Measurements from ENCODE around the gene GNRH2. TPM values are rescaled to one million over a fixed set of nuclear protein-coding genes. Genes with fewer than 3 reads are reported as not detected.
"Not testable (repeated sequence)": the region's sequence is repeated elsewhere in the genome, so short reads cannot be mapped to it uniquely, and the experiment has no call there.

The GNRH2 gene
- polyA plus RNA-seq, 1 of the 3 experiments (the other 2 are of a cell fraction) = 0.58 TPM

- no peaks in the 10 kb centered on the region for H4K20me1 ChIP-seq (ENCODE audit: insufficient read depth)
- H3F3A ChIP-seq (replicated peaks; ENCODE audit: insufficient read depth) = no peaks in the 10 kb centered on the region
- ChIA-PET CTCF (no interaction called here), POLR2A (no interaction called here)
- no peaks in the 10 kb centered on the region for H3K9me3 ChIP-seq
- no peak overlapping the region for H3K9ac ChIP-seq
- TF ChIP-seq IRF3 (IDR thresholded peaks at IDR 0.05; ENCODE audit: low read depth, low read length) (no peak), RFX5 (IDR thresholded peaks at IDR 0.05; ENCODE audit: low read length) (no peak), MXI1 (IDR thresholded peaks at IDR 0.05; ENCODE audit: low read depth, low read length) (no peak), POLR2AphosphoS5 (IDR thresholded peaks at IDR 0.05; ENCODE audit: low read depth, low read length) (no peak), MEF2A (IDR thresholded peaks at IDR 0.05; ENCODE audit: borderline replicate concordance, low read depth) (no peak)
- TF ChIP-seq, protein P1, sequence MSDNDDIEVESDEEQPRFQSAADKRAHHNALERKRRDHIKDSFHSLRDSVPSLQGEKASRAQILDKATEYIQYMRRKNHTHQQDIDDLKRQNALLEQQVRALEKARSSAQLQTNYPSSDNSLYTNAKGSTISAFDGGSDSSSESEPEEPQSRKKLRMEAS (IDR thresholded peaks at IDR 0.05; ENCODE audit: low read depth) = no peak
- H3K27me3 ChIP-seq (ENCODE audit: insufficient read depth) = no peaks in the 10 kb centered on the region
- WGBS (ENCODE audit: low lambda C conversion rate) = 80% methylated on average over 2 of the region's 3 CpGs
- H3K36me3 ChIP-seq (replicated peaks in 1 of 2; ENCODE audit: control insufficient read depth in 1 of 2, insufficient read depth in 2 of 2, low read length in 1 of 2) = no peaks in the 10 kb centered on the region
- no peak overlapping the region for H3K4me2 ChIP-seq
- no peaks in the 10 kb centered on the region for H3K79me2 ChIP-seq (ENCODE audit: insufficient read depth)
- H3K27ac ChIP-seq (ENCODE audit: low read depth in 2 of 2, low read length in 1 of 2) = no peak overlapping the region
- H3K9me2 ChIP-seq = no peaks in the 10 kb centered on the region
- H2AFZ ChIP-seq (ENCODE audit: low read depth) = no peak overlapping the region
- no peak for DNase-seq
- H3K4me1 ChIP-seq (ENCODE audit: control insufficient read depth in 1 of 2, insufficient read depth in 2 of 2, low read depth in 1 of 2, low read length in 1 of 2) = no peaks in the 10 kb centered on the region
- no peak overlapping the region for H3K4me3 ChIP-seq (ENCODE audit: low read depth in 2 of 2, low read length in 1 of 2)
Measured at GRCh38 chr20:3059489-3059888, 16.1 kb downstream of the GNRH2 start.

DNA sequence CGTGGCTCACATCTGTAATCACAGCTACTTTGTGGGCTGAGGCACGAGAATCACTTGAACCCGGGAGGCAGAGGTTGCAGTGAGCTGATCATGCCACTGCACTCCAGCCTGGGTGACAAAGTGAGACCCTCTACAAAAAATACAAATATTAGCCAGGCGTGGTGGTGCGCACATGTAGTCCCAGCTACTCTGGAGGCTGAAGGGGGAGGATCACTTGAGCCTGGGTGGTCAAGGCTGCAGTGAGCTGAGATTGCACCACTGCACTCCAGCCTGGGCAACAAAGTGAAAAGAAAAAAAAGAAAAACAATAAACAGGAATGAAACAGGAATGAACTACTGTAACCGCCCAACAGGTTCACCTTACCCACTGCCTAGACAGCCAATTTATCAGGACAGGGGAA lies 20.7 kb downstream of the GNRH2 start:
- DNase-seq; H3K4me1 ChIP-seq (ENCODE audit: control insufficient read depth in 1 of 2, insufficient read depth in 2 of 2, low read depth in 1 of 2, low read length in 1 of 2); H3F3A ChIP-seq (replicated peaks; ENCODE audit: insufficient read depth); H2AFZ ChIP-seq (ENCODE audit: low read depth); H3K27me3 ChIP-seq (ENCODE audit: insufficient read depth); H3K4me3 ChIP-seq (ENCODE audit: low read depth in 2 of 2, low read length in 1 of 2); H4K20me1 ChIP-seq (ENCODE audit: insufficient read depth); POLR2A ChIA-PET; H3K9me3 ChIP-seq; H3K79me2 ChIP-seq (ENCODE audit: insufficient read depth); H3K27ac ChIP-seq (ENCODE audit: low read depth in 2 of 2, low read length in 1 of 2); H3K36me3 ChIP-seq (replicated peaks in 1 of 2; ENCODE audit: control insufficient read depth in 1 of 2, insufficient read depth in 2 of 2, low read length in 1 of 2); H3K9me2 ChIP-seq; H3K9ac ChIP-seq; H3K4me2 ChIP-seq: not testable (repeated sequence)
- WGBS (ENCODE audit: low lambda C conversion rate) = 74% methylated on average over 6 of the region's 6 CpGs
- CTCF ChIA-PET = interaction anchor here (0.9 kb wide), 1 partner anchor 11 kb away, joined by 3 read pairs; no protein-coding TSS in a partner anchor

DNA sequence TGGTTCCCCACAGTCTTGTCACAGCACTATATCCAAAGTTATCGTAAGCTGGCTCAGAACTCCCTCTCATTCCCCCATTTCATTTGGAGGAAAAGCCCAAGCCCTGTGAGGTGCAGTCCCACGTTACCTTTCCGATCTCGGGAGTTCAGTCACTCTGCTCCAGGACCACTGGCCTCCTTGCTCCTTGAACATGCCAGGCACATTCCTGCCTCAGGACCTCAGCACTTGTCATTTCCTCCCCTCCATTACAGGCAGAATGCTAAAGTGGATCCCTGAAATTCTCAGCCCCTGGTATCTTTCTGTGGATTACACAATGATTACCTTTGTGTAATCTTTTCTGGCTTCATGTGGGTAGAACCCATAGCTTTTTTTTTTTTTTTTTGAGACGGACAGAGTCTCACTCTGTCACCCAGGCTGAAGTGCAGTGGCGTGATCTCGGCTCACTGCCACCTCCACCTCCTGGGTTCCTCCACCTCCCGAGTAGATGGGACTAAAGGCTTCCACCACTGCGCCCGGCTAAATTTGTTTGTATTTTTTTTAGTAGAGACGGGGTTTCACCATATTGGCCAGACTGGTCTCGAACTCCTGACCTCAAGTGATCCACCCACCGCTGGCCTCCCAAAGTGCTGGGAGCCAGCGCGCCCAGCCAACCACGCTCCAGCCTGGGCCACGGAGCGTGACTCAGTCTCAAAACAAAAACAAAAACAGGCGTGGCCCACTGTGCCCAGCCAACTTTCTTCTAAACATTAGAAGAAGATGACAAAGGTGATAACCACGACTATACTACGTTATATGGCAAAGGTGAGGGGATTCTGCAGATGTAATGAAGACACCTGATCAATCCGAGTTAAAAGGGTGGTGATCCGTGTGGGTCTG lies 24.0 kb downstream of the GNRH2 start:
- no peaks in the 10 kb centered on the region for H3K36me3 ChIP-seq (replicated peaks in 1 of 2; ENCODE audit: control insufficient read depth in 1 of 2, insufficient read depth in 2 of 2, low read length in 1 of 2)
- DNase-seq = peak; percentile 2
- no peak overlapping the region for H3K27ac ChIP-seq (ENCODE audit: low read depth in 2 of 2, low read length in 1 of 2)
- 82% methylated on average over 23 of the region's 23 CpGs for WGBS (ENCODE audit: low lambda C conversion rate)
- no peaks in the 10 kb centered on the region for H3K4me1 ChIP-seq (ENCODE audit: control insufficient read depth in 1 of 2, insufficient read depth in 2 of 2, low read depth in 1 of 2, low read length in 1 of 2)
- H2AFZ ChIP-seq (ENCODE audit: low read depth) = no peak overlapping the region
- H3K79me2 ChIP-seq (ENCODE audit: insufficient read depth) = no peaks in the 10 kb centered on the region
- CTCF ChIA-PET = interaction anchor here (0.6 to 3.8 kb wide), 3 partner anchors 14 to 49 kb away, joined by 3 to 18 read pairs (median 3); no protein-coding TSS in a partner anchor
- no peaks in the 10 kb centered on the region for H3K27me3 ChIP-seq (ENCODE audit: insufficient read depth)
- POLR2A ChIA-PET = no interaction called here
- no peaks in the 10 kb centered on the region for H3F3A ChIP-seq (replicated peaks; ENCODE audit: insufficient read depth)
- H3K4me3 ChIP-seq (ENCODE audit: low read depth in 2 of 2, low read length in 1 of 2) = no peak overlapping the region
- H4K20me1 ChIP-seq (ENCODE audit: insufficient read depth) = no peaks in the 10 kb centered on the region
- no peak overlapping the region for H3K4me2 ChIP-seq
- no peaks in the 10 kb centered on the region for H3K9me2 ChIP-seq
- H3K9ac ChIP-seq = no peak overlapping the region
- no peaks in the 10 kb centered on the region for H3K9me3 ChIP-seq
- no peak for TF ChIP-seq USF1 (IDR thresholded peaks at IDR 0.05; ENCODE audit: borderline replicate concordance, low read depth)
- no peak for TF ChIP-seq SIN3A (IDR thresholded peaks at IDR 0.05; ENCODE audit: borderline replicate concordance, low read depth, low read length)
- TF ChIP-seq FOXJ3 (CRISPR knock-in tag; IDR thresholded peaks at IDR 0.05) = no peak
- TF ChIP-seq FOXM1 (IDR thresholded peaks at IDR 0.05; ENCODE audit: low read depth) = no peak
- no peak for TF ChIP-seq RCOR1 (IDR thresholded peaks at IDR 0.05; ENCODE audit: low read length)
- no peak for TF ChIP-seq IRF3 (IDR thresholded peaks at IDR 0.05; ENCODE audit: low read depth, low read length)
- no peak for TF ChIP-seq NRF1 (IDR thresholded peaks at IDR 0.05; ENCODE audit: low read depth, low read length)
- TF ChIP-seq TEAD4 (IDR thresholded peaks at IDR 0.05; ENCODE audit: borderline replicate concordance, insufficient read depth) = no peak
- TF ChIP-seq PBX3 (IDR thresholded peaks at IDR 0.05) = no peak
- TF ChIP-seq YY1 (IDR thresholded peaks at IDR 0.05; ENCODE audit: low read depth) = no peak
- TF ChIP-seq TCF12 (IDR thresholded peaks at IDR 0.05) = no peak
- TF ChIP-seq POLR2AphosphoS5 (IDR thresholded peaks at IDR 0.05; ENCODE audit: low read depth, low read length) = no peak
- no peak for TF ChIP-seq GABPA (IDR thresholded peaks at IDR 0.05; ENCODE audit: low read depth)
- TF ChIP-seq, protein P1 (IDR thresholded peaks at IDR 0.05; ENCODE audit: low read depth) = no peak
